Endothelial cell of umbilical vein (primary cell): Measurements from ENCODE around the gene LGALSL. TPM values are rescaled to one million over a fixed set of nuclear protein-coding genes. Genes with fewer than 3 reads are reported as not detected.
A peak's percentile ranks its signal among the peaks of the same experiment; 100 is the strongest.

ENCODE experiments used
- BruUV-seq: library from RNA; stranded (reverse); fragments of 400-500 nt; replicated peaks from 2 replicates; lab custom pipeline; 2021; lab: Mats Ljungman, UMichigan
- CTCF ChIA-PET: fragments of 300-600, 350-600 bp; sonication (Branson Sonifier 250); formaldehyde crosslinking; loops from one replicate; lab custom pipeline; 2021; ENCODE audit warnings: antibody characterized with exemption, inconsistent platforms; lab: Charles Lee
- POLR2A ChIA-PET: fragments of 300-600, 350-600 bp; sonication (Branson Sonifier 250); formaldehyde crosslinking; loops from one replicate; lab custom pipeline; 2021; ENCODE audit warnings: antibody characterized with exemption, inconsistent platforms; lab: Charles Lee
- DNase-seq: peaks from one replicate; pipeline ENCODE4 v3.0.0-alpha.2; 2011; ENCODE audit warnings: low read depth, low spot score
- FAIRE-seq: peaks from 2 replicates; lab custom pipeline; 2011; peaks lifted over from hg19 to GRCh38; lab: Jason Lieb, UNC
- H2AFZ ChIP-seq: 2 replicates; pipeline ENCODE4 v1.6.0; 2012; ENCODE audit warnings: low read depth, low read length, control low read depth, inconsistent platforms
- H3K27ac ChIP-seq: 2 replicates; pipeline ENCODE4 v1.5.1; 2011; ENCODE audit warnings: low read depth, mild to moderate bottlenecking, control low read depth, low read length, moderate library complexity; ENCODE audit not compliant: insufficient read depth
- H3K27me3 ChIP-seq, 2 experiments: 2 replicates each; pipeline versions ENCODE4 v1.6.0 to v1.6.1; 2011; ENCODE audit warnings: low read length in 2 of 2, mixed read lengths in 1 of 2; ENCODE audit not compliant: control insufficient read depth in 2 of 2, insufficient read depth in 2 of 2
- H3K36me3 ChIP-seq, 2 experiments: 2 replicates in 1 of 2; 3 replicates in 1 of 2; pipeline ENCODE4 v1.5.1; 2011; ENCODE audit warnings: low read length in 2 of 2, mild to moderate bottlenecking in 1 of 2, moderate library complexity in 1 of 2; ENCODE audit not compliant: control insufficient read depth in 2 of 2, insufficient read depth in 2 of 2; ENCODE audit errors: extremely low read depth in 1 of 2
- H3K4me1 ChIP-seq: 3 replicates; pipeline ENCODE4 v1.5.1; 2011; ENCODE audit warnings: mild to moderate bottlenecking, low read length; ENCODE audit not compliant: control insufficient read depth, insufficient read depth; ENCODE audit errors: extremely low read depth
- H3K4me2 ChIP-seq: 2 replicates; pipeline ENCODE4 v1.6.1; 2011; ENCODE audit warnings: low read length, control low read depth, mixed read lengths; ENCODE audit not compliant: insufficient read depth
- H3K4me3 ChIP-seq, 3 experiments: fragments of 200-600 bp in 1 of 3; sonication (generic), shearing (Covaris generic) in 1 of 3; replicated peaks in 1 of 3; 2 replicates each; pipeline ENCODE4 v1.5.1; 2011 to 2016; ENCODE audit warnings: control low read depth in 3 of 3, low read length in 3 of 3, mild to moderate bottlenecking in 2 of 3, inconsistent platforms in 1 of 3, low read depth in 1 of 3, moderate library complexity in 1 of 3; ENCODE audit not compliant: insufficient read depth in 1 of 3
- H3K79me2 ChIP-seq: 2 replicates; pipeline ENCODE4 v1.6.0; 2012; ENCODE audit warnings: low read length, inconsistent platforms; ENCODE audit not compliant: control insufficient read depth, insufficient read depth
- H3K9ac ChIP-seq: replicated peaks from 2 replicates; pipeline ENCODE3; 2011; ENCODE audit warnings: low read length, control low read depth; ENCODE audit not compliant: insufficient read depth; ENCODE audit errors: extremely low read depth
- H3K9me1 ChIP-seq: replicated peaks from 3 replicates; pipeline ENCODE4 v1.6.0; 2011; ENCODE audit warnings: mild to moderate bottlenecking, low read length; ENCODE audit not compliant: control insufficient read depth, insufficient read depth; ENCODE audit errors: extremely low read depth
- H3K9me3 ChIP-seq: replicated peaks from 2 replicates; pipeline ENCODE4 v1.5.1; 2012; ENCODE audit warnings: low read length, inconsistent platforms; ENCODE audit not compliant: control insufficient read depth, insufficient read depth
- H4K20me1 ChIP-seq: replicated peaks from 2 replicates; pipeline ENCODE3; 2011; ENCODE audit warnings: mild to moderate bottlenecking, low read length; ENCODE audit not compliant: control insufficient read depth, insufficient read depth; ENCODE audit errors: extremely low read depth
- EZH2 ChIP-seq: IDR thresholded peaks from 2 replicates; pipeline ENCODE4 v1.6.1; 2012; ENCODE audit warnings: borderline replicate concordance, low read depth, mild to moderate bottlenecking, moderate library complexity, low read length, inconsistent platforms; ENCODE audit not compliant: severe bottlenecking
- FOS ChIP-seq: IDR thresholded peaks from 2 replicates; pipeline ENCODE4 v1.6.1; 2011; ENCODE audit warnings: mild to moderate bottlenecking, low read length, moderate library complexity, borderline replicate concordance; ENCODE audit not compliant: insufficient read depth
- GATA2 ChIP-seq: IDR thresholded peaks from 2 replicates; pipeline ENCODE4 v1.7.0; 2011; ENCODE audit warnings: low read depth, mild to moderate bottlenecking, moderate library complexity, mixed read lengths, low read length; ENCODE audit not compliant: insufficient read length, insufficient read depth
- POLR2A ChIP-seq: IDR thresholded peaks from 2 replicates; pipeline ENCODE4 v1.6.1; 2012; ENCODE audit warnings: low read depth, mild to moderate bottlenecking, control low read depth, low read length
- dilution Hi-C: fragments of 300-500 bp; cut with MboI; formaldehyde crosslinking; loops from one replicate; pipeline ENCODE4 v1.15.0; 2019; ENCODE audit warnings: low sequenced_read_pairs; ENCODE audit not compliant: extremely low pct_ligation_motif_present
- intact Hi-C: fragments of 100-400 bp; cut with micrococcal nuclease; formaldehyde crosslinking; loops from one replicate; pipeline ENCODE4 v1.10.0; 2022
- polyA plus RNA-seq, 4 experiments: library from polyadenylated mRNA; depleted of rRNA in 3 of 4; stranded (reverse) in 3 of 4; unstranded in 1 of 4; fragments of >200 nt; gene quantifications; 2 replicates each; pipeline versions ENCODE4 v1.2.1 to v1.2.3, GENCODE V29; 2011 to 2012; ENCODE audit warnings: missing spikeins in 1 of 4
- total RNA-seq: library from RNA; stranded (reverse); gene quantifications from 2 replicates; pipeline ENCODE4 v1.2.3, GENCODE V29; 2021
- TF ChIP-seq, protein P1 (sequence below): IDR thresholded peaks from 2 replicates; pipeline ENCODE4 v1.6.1; 2011; ENCODE audit not compliant: insufficient read depth, insufficient read length

Gene LGALSL
- total and polyA plus RNA-seq, 2 donors (not counting 3 experiments of a cell fraction or from before 2014, with no cell fraction given): 2.3 to 2.6 TPM

- Histone ChIP-seq H4K20me1 (no peaks in the 10 kb centered on the region), H3K27ac (no peak overlapping the region), H2AFZ (no peak overlapping the region), H3K36me3 (no peaks in the 10 kb centered on the region), H3K9me3 (no peaks in the 10 kb centered on the region), H3K9me1 (no peaks in the 10 kb centered on the region), H3K27me3 (peaks cover 13 to 19% of the 10 kb centered on the region in 2 experiments), H3K4me3 (no peak overlapping the region), H3K4me1 (peaks cover 5% of the 10 kb centered on the region), H3K79me2 (no peaks in the 10 kb centered on the region), H3K9ac (no peak overlapping the region), H3K4me2 (no peak overlapping the region)
- CTCF ChIA-PET: interaction anchor here (0.7 to 3.8 kb wide), 8 partner anchors 9 to 433 kb away, joined by 3 to 21 read pairs (median 3); no protein-coding TSS in a partner anchor
- peak; percentile 67 for TF ChIP-seq GATA2
- TF ChIP-seq, protein P1, sequence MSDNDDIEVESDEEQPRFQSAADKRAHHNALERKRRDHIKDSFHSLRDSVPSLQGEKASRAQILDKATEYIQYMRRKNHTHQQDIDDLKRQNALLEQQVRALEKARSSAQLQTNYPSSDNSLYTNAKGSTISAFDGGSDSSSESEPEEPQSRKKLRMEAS: no peak
- TF ChIP-seq FOS: peak; percentile 39
- TF ChIP-seq EZH2: no peak
- BruUV-seq: no TSS peak
- POLR2A ChIA-PET: no interaction called here
- FAIRE-seq (peak; percentile 69), DNase-seq (no peak)
- dilution Hi-C loops (no loop called here), intact Hi-C loops (no loop called here)
These were observed 29.0 kb downstream of the LGALSL start for GRCh38 chr2:64482765-64483504.

DNA sequence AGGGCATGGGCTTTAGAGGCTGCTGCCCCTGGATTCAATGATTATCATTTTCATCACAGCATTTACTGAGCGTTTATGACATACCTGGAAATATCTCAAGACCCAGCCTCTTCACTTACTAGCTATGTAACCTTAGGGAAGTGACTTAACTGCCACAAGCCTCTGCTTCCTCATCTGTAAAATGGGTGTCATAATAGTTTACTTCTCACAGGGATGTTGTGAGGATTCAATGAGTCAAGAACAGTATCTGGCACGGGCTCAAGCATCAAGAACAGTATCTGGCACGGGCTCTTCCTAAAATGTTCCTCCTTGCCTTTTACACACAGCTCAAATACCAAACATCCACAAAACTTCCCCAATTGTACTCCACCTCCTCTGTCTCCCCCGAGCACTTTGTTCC lies 31.4 kb downstream of the LGALSL start:
- H3K4me3 ChIP-seq: no peak overlapping the region
- H3K9me3 ChIP-seq: no peaks in the 10 kb centered on the region
- no peak overlapping the region for H3K27ac ChIP-seq
- intact Hi-C loops (no loop called here), dilution Hi-C loops (no loop called here)
- POLR2A ChIA-PET: no interaction called here
- H4K20me1 ChIP-seq: no peaks in the 10 kb centered on the region
- H3K79me2 ChIP-seq: no peaks in the 10 kb centered on the region
- H3K36me3 ChIP-seq: no peaks in the 10 kb centered on the region
- H3K27me3 ChIP-seq: peaks cover 13 to 19% of the 10 kb centered on the region in 2 experiments
- no TSS peak for BruUV-seq
- CTCF ChIA-PET: interaction anchor here (0.7 to 2.4 kb wide), 7 partner anchors 15 to 436 kb away, joined by 3 to 23 read pairs (median 4); no protein-coding TSS in a partner anchor
- H3K9ac ChIP-seq: no peak overlapping the region
- DNase-seq: no peak
- H3K4me2 ChIP-seq: no peak overlapping the region
- no peak overlapping the region for H2AFZ ChIP-seq
- no peaks in the 10 kb centered on the region for H3K9me1 ChIP-seq
- FAIRE-seq: no peak
- TF ChIP-seq EZH2: no peak
- TF ChIP-seq POLR2A: no peak
- TF ChIP-seq GATA2: no peak
- H3K4me1 ChIP-seq: peaks cover 20% of the 10 kb centered on the region
